Measurements from ENCODE around the gene OLFML2A. TPM values are rescaled to one million over a fixed set of nuclear protein-coding genes. Genes with fewer than 3 reads are reported as not detected.

OLFML2A gene
- total and polyA plus RNA-seq, 2 donors: 2.9 to 3.1 TPM

DNA sequence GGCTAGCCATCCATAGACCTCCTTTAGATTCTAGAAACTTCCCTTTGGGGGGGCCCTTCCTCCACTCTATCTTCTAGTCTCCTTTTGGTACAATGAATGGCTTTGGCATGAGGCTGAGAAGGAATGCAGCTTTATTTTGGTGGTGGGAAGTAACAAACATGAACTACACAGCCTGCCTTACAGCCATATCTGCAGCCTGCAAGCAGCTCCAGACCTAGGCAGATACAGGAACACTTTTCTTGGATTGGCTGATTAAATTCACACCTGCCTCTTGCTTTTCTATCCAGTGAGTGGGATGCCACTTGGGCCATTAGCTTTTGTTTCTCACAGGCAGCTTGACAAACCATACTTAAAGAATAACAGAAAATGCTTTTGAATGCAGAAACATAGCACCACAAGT is 34.0 kb upstream of the OLFML2A start:
- Histone ChIP-seq H3K36me3 (ENCODE audit: control insufficient read depth in 2 of 2, insufficient read depth in 2 of 2, low read length in 1 of 2) (no peaks in the 10 kb centered on the region), H3K9me3 (ENCODE audit: control insufficient read depth in 2 of 2, insufficient read depth in 1 of 2, low read length in 1 of 2) (no peaks in the 10 kb centered on the region), H3K4me1 (ENCODE audit: control insufficient read depth in 2 of 2, insufficient read depth in 2 of 2, low read length in 2 of 2) (no peaks in the 10 kb centered on the region), H3K27ac (ENCODE audit: low read depth in 1 of 2, low read length in 1 of 2) (no peak overlapping the region), H3K27me3 (ENCODE audit: control insufficient read depth in 2 of 2, insufficient read depth in 1 of 2, low read length in 1 of 2) (no peaks in the 10 kb centered on the region), H3K4me3 (ENCODE audit: low read length in 2 of 2) (no peak overlapping the region)
- DNase-seq (ENCODE audit: low read depth in 6 of 9, low spot score in 9 of 9): no peak

DNA sequence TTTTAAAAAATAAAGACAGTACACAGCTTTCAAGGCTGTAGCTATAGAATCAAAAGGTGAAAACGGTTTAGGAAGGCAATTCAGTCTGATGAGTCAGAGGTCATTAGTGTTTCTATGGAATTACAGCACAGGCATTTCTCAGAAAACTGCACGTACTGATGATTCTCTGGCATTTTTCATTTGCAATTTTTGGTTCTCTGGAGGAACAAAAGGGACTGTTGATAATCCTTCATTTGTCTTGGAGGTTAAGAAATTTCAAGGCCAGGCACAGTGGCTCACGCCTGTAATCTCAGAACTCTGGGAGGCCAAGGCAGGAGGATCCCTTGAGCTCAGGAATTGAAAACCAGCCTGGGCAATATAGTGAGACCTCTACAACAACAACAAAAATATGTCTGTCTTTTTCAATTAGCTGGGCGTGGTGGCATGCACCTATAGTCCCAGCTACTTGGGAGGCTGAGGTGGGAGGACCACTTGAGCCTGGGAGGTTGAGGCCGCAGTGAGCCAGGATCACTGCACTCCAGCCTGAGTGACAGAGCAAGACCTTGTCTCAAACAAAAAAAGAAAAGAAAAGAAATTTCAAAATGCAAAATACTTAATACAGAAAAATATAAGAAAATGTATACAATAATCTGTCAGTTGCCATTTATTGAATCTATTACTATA is 33.1 kb upstream of the OLFML2A start:
- Histone ChIP-seq H3K27ac (ENCODE audit: low read depth in 1 of 2, low read length in 1 of 2) (no peak overlapping the region), H3K4me3 (ENCODE audit: low read length in 2 of 2) (no peak overlapping the region), H3K9me3 (ENCODE audit: control insufficient read depth in 2 of 2, insufficient read depth in 1 of 2, low read length in 1 of 2) (no peaks in the 10 kb centered on the region), H3K27me3 (ENCODE audit: control insufficient read depth in 2 of 2, insufficient read depth in 1 of 2, low read length in 1 of 2) (no peaks in the 10 kb centered on the region), H3K4me1 (ENCODE audit: control insufficient read depth in 2 of 2, insufficient read depth in 2 of 2, low read length in 2 of 2) (no peaks in the 10 kb centered on the region), H3K36me3 (ENCODE audit: control insufficient read depth in 2 of 2, insufficient read depth in 2 of 2, low read length in 1 of 2) (no peaks in the 10 kb centered on the region)
- WGBS: 95% methylated on average over 5 of the region's 5 CpGs
- DNase-seq (ENCODE audit: low read depth in 6 of 9, low spot score in 9 of 9): no peak

DNA sequence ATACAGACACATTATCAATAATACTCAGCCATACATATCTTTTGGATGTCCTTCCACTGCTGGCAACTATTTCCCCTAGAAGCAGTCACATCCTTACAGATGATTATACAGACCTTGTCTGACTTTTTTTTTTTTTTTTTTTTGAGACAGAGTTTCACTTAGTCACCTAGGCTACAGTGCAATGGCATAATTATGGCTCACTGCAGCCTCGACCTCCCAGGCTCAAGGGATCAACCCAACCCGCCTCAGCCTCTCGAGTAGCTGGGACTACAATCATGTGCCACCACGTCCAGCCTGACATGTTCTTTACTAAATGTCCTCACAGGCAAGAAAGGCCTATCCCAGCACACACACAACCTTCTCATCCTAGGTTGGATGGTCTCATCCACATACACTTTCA is 29.9 kb upstream of the OLFML2A start:
- Histone ChIP-seq H3K4me1 (ENCODE audit: control insufficient read depth in 2 of 2, insufficient read depth in 2 of 2, low read length in 2 of 2) (no peaks in the 10 kb centered on the region), H3K27ac (ENCODE audit: low read depth in 1 of 2, low read length in 1 of 2) (no peak overlapping the region), H3K9me3 (ENCODE audit: control insufficient read depth in 2 of 2, insufficient read depth in 1 of 2, low read length in 1 of 2) (no peaks in the 10 kb centered on the region), H3K27me3 (ENCODE audit: control insufficient read depth in 2 of 2, insufficient read depth in 1 of 2, low read length in 1 of 2) (no peaks in the 10 kb centered on the region), H3K36me3 (ENCODE audit: control insufficient read depth in 2 of 2, insufficient read depth in 2 of 2, low read length in 1 of 2) (no peaks in the 10 kb centered on the region), H3K4me3 (ENCODE audit: low read length in 2 of 2) (no peak overlapping the region)
- no peak for DNase-seq (ENCODE audit: low read depth in 6 of 9, low spot score in 9 of 9)
- 94% methylated on average over 4 of the region's 4 CpGs for WGBS

DNA sequence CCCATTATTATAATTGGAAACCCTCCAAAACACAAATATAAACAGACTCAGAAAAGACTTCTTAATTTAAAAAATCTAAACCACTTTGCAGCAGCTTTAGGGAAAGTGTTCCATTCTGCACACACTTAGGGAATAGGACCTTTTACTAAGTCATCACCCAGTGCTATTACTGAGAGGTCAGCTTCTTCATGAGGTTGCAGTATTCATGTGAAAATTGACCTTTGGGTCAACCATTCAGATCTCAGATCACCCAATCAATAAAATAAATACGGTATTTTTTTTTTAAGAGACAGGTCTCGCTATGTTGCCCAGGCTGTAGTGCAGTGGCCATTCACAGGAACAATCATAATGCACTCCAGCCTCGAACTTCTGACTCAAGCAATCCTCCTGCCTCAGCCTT is 27.6 kb upstream of the OLFML2A start:
- 96% methylated on average over 3 of the region's 3 CpGs for WGBS
- Histone ChIP-seq H3K36me3 (ENCODE audit: control insufficient read depth in 2 of 2, insufficient read depth in 2 of 2, low read length in 1 of 2) (no peaks in the 10 kb centered on the region), H3K27me3 (ENCODE audit: control insufficient read depth in 2 of 2, insufficient read depth in 1 of 2, low read length in 1 of 2) (no peaks in the 10 kb centered on the region), H3K4me1 (ENCODE audit: control insufficient read depth in 2 of 2, insufficient read depth in 2 of 2, low read length in 2 of 2) (no peaks in the 10 kb centered on the region), H3K9me3 (ENCODE audit: control insufficient read depth in 2 of 2, insufficient read depth in 1 of 2, low read length in 1 of 2) (no peaks in the 10 kb centered on the region), H3K27ac (ENCODE audit: low read depth in 1 of 2, low read length in 1 of 2) (no peak overlapping the region), H3K4me3 (ENCODE audit: low read length in 2 of 2) (no peak overlapping the region)
- DNase-seq (ENCODE audit: low read depth in 6 of 9, low spot score in 9 of 9): no peak

DNA sequence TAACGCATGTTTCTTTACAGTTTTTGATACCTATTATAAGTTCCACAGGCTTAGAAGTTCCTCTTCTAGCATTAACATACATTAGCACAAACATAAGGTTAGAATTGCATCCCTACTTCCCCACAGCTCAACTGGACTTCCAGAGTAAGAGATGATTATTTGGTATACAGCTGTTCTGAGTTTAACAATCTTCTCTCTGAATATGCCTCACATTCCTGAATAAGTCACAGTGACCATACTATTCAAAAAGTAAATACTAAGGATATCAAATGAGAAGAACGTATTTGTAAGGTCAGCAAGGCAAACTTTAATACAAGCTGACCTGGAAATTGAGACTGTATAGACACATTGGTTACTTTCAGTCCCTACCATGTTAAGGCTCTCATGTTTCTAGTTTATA is 27.2 kb upstream of the OLFML2A start:
- Histone ChIP-seq H3K4me1 (ENCODE audit: control insufficient read depth in 2 of 2, insufficient read depth in 2 of 2, low read length in 2 of 2) (no peaks in the 10 kb centered on the region), H3K36me3 (ENCODE audit: control insufficient read depth in 2 of 2, insufficient read depth in 2 of 2, low read length in 1 of 2) (no peaks in the 10 kb centered on the region), H3K9me3 (ENCODE audit: control insufficient read depth in 2 of 2, insufficient read depth in 1 of 2, low read length in 1 of 2) (no peaks in the 10 kb centered on the region), H3K27me3 (ENCODE audit: control insufficient read depth in 2 of 2, insufficient read depth in 1 of 2, low read length in 1 of 2) (no peaks in the 10 kb centered on the region), H3K4me3 (ENCODE audit: low read length in 2 of 2) (no peak overlapping the region), H3K27ac (ENCODE audit: low read depth in 1 of 2, low read length in 1 of 2) (no peak overlapping the region)
- WGBS: 97% methylated on average over 2 of the region's 2 CpGs
- DNase-seq (ENCODE audit: low read depth in 6 of 9, low spot score in 9 of 9): no peak

DNA sequence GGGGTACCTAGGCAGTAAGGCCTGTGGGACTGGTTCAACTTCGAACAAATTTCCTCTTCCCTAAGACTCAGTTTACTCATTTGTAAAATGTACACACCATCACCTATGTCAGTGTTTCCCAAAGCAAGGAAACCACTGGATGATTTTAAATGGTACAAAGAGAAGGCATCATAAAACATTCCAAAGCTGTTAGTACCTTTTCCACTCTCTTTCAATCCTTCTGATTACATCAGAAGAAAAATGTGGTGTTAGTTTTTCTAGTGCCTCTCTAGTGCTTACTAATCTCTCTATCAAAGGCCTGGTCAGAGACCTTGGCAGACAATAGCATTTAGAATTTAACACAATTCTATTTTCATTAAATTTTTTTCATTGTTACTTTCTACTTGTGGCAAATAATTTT is 24.0 kb upstream of the OLFML2A start:
- Histone ChIP-seq H3K36me3 (ENCODE audit: control insufficient read depth in 2 of 2, insufficient read depth in 2 of 2, low read length in 1 of 2) (no peaks in the 10 kb centered on the region), H3K27ac (ENCODE audit: low read depth in 1 of 2, low read length in 1 of 2) (no peak overlapping the region), H3K27me3 (ENCODE audit: control insufficient read depth in 2 of 2, insufficient read depth in 1 of 2, low read length in 1 of 2) (peaks cover 2 to 3% of the 10 kb centered on the region in 2 donors), H3K4me1 (ENCODE audit: control insufficient read depth in 2 of 2, insufficient read depth in 2 of 2, low read length in 2 of 2) (no peaks in the 10 kb centered on the region), H3K4me3 (ENCODE audit: low read length in 2 of 2) (no peak overlapping the region), H3K9me3 (ENCODE audit: control insufficient read depth in 2 of 2, insufficient read depth in 1 of 2, low read length in 1 of 2) (no peaks in the 10 kb centered on the region)
- DNase-seq (ENCODE audit: low read depth in 6 of 9, low spot score in 9 of 9): no peak
- 98% methylated on average over 1 of the region's 1 CpG for WGBS

DNA sequence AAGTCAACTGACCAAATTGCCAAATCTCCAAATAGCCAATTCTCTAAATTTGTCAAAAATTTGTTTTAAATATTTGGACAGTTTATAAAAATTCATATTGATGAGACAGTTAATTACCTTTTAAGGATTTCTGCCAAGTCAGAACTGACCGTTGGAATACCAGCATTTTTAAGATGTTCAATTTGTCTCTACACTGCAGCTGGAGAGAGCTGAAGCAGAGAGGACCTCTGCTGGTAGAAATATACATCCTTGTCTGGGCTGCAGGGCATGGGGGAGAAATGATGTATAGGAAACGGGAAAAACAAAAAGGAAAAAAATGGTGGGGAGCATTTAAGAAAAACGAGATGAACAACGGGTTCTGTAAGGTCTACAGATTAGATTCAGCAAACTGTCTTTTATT is 22.6 kb upstream of the OLFML2A start:
- no peaks in the 10 kb centered on the region for H3K4me1 ChIP-seq (ENCODE audit: control insufficient read depth in 2 of 2, insufficient read depth in 2 of 2, low read length in 2 of 2)
- DNase-seq (ENCODE audit: low read depth in 6 of 9, low spot score in 9 of 9): no peak
- no peaks in the 10 kb centered on the region for H3K36me3 ChIP-seq (ENCODE audit: control insufficient read depth in 2 of 2, insufficient read depth in 2 of 2, low read length in 1 of 2)
- no peak overlapping the region for H3K27ac ChIP-seq (ENCODE audit: low read depth in 1 of 2, low read length in 1 of 2)
- no peak overlapping the region for H3K4me3 ChIP-seq (ENCODE audit: low read length in 2 of 2)
- H3K9me3 ChIP-seq (ENCODE audit: control insufficient read depth in 2 of 2, insufficient read depth in 1 of 2, low read length in 1 of 2): no peaks in the 10 kb centered on the region
- WGBS: 62% methylated on average over 4 of the region's 4 CpGs
- H3K27me3 ChIP-seq (ENCODE audit: control insufficient read depth in 2 of 2, insufficient read depth in 1 of 2, low read length in 1 of 2): peaks cover 3 to 4% of the 10 kb centered on the region in 2 donors

DNA sequence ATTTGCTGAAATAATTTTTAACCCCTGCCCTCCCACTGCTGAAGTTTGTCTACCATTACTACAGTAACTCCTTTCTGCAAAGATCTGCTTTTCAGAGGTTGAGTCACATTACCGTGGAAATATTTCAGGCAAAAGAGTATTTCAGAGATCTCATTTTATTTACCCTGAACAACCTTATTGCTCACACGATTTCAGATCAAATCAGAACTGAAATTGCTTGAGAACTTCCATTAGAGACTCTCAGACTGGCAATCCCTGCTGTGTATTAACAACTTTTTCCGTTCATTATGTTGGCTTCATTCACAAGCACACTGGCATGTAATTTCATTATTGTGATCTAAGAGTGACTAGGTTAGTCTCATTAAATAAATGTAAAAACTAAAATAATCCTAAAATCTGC is 21.9 kb upstream of the OLFML2A start:
- Histone ChIP-seq H3K9me3 (ENCODE audit: control insufficient read depth in 2 of 2, insufficient read depth in 1 of 2, low read length in 1 of 2) (no peaks in the 10 kb centered on the region), H3K36me3 (ENCODE audit: control insufficient read depth in 2 of 2, insufficient read depth in 2 of 2, low read length in 1 of 2) (no peaks in the 10 kb centered on the region), H3K27me3 (ENCODE audit: control insufficient read depth in 2 of 2, insufficient read depth in 1 of 2, low read length in 1 of 2) (peaks cover 3 to 4% of the 10 kb centered on the region in 2 donors), H3K4me1 (ENCODE audit: control insufficient read depth in 2 of 2, insufficient read depth in 2 of 2, low read length in 2 of 2) (no peaks in the 10 kb centered on the region), H3K27ac (ENCODE audit: low read depth in 1 of 2, low read length in 1 of 2) (no peak overlapping the region), H3K4me3 (ENCODE audit: low read length in 2 of 2) (no peak overlapping the region)
- 86% methylated on average over 3 of the region's 3 CpGs for WGBS
- no peak for DNase-seq (ENCODE audit: low read depth in 6 of 9, low spot score in 9 of 9)

DNA sequence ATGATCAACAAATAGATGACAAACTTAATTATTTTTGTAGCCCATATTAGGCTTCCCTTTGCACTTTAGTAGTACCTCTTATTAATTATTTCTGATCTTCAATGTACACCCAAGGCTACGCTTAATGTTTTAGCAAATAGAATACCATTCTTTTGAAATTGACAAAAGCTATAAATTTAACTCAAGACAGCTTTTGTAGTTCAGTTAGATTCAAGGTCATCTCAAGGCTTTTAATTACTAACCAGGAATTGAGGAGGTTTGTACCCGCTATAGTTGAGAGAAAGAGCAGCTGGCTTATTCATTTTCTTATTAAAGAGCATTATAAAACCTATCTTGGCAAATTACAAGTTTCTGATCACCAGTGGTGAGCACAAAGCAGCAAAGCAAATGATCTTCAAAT is 20.9 kb upstream of the OLFML2A start:
- Histone ChIP-seq H3K27ac (ENCODE audit: low read depth in 1 of 2, low read length in 1 of 2) (no peak overlapping the region), H3K36me3 (ENCODE audit: control insufficient read depth in 2 of 2, insufficient read depth in 2 of 2, low read length in 1 of 2) (no peaks in the 10 kb centered on the region), H3K4me1 (ENCODE audit: control insufficient read depth in 2 of 2, insufficient read depth in 2 of 2, low read length in 2 of 2) (no peaks in the 10 kb centered on the region), H3K4me3 (ENCODE audit: low read length in 2 of 2) (no peak overlapping the region), H3K27me3 (ENCODE audit: control insufficient read depth in 2 of 2, insufficient read depth in 1 of 2, low read length in 1 of 2) (peaks cover 3 to 4% of the 10 kb centered on the region in 2 donors), H3K9me3 (ENCODE audit: control insufficient read depth in 2 of 2, insufficient read depth in 1 of 2, low read length in 1 of 2) (no peaks in the 10 kb centered on the region)
- no peak for DNase-seq (ENCODE audit: low read depth in 6 of 9, low spot score in 9 of 9)
- WGBS: 99% methylated on average over 2 of the region's 2 CpGs

DNA sequence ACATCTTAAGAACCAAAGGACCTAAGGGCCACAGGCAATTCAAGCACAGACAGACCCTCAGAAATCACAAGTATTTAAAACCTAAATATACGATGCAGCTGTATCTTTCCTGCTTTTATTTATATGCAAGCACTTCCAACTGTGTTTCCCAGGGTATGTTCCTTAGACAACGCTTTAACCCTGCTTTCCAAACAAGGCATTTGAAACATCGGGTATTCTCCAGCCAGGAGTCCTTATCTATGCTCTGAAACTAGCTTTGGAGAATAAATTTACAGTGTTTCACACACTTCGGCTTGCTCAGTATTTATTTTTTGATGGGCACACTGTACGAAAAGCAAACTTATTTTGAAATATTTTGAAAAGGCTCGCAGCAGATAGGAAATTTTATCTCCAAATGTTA is 19.3 kb upstream of the OLFML2A start:
- Histone ChIP-seq H3K27me3 (ENCODE audit: control insufficient read depth in 2 of 2, insufficient read depth in 1 of 2, low read length in 1 of 2) (peaks cover 3 to 4% of the 10 kb centered on the region in 2 donors), H3K27ac (ENCODE audit: low read depth in 1 of 2, low read length in 1 of 2) (no peak overlapping the region), H3K4me3 (ENCODE audit: low read length in 2 of 2) (no peak overlapping the region), H3K4me1 (ENCODE audit: control insufficient read depth in 2 of 2, insufficient read depth in 2 of 2, low read length in 2 of 2) (no peaks in the 10 kb centered on the region), H3K9me3 (ENCODE audit: control insufficient read depth in 2 of 2, insufficient read depth in 1 of 2, low read length in 1 of 2) (no peaks in the 10 kb centered on the region), H3K36me3 (ENCODE audit: control insufficient read depth in 2 of 2, insufficient read depth in 2 of 2, low read length in 1 of 2) (no peaks in the 10 kb centered on the region)
- 60% methylated on average over 6 of the region's 6 CpGs for WGBS
- no peak for DNase-seq (ENCODE audit: low read depth in 6 of 9, low spot score in 9 of 9)
